Endometrium (tissue), 2 donors: ENCODE measurements around the gene PROSER2.
"Not testable (repeated sequence)": the region's sequence is repeated elsewhere in the genome, so short reads cannot be mapped to it uniquely, and the experiment has no call there.

Experiments used
- FAIRE-seq: peaks from 2 replicates; lab custom pipeline; 2012; peaks lifted over from hg19 to GRCh38; lab: Jason Lieb, UNC
- donor health status: control.
- donor health status: control.

PROSER2 gene

GRCh38 chr10:11837372-11838161 lies 14.4 kb downstream of the PROSER2 start:
- FAIRE-seq: no peak

GRCh38 chr10:11838298-11838852 lies 15.2 kb downstream of the PROSER2 start:
- FAIRE-seq: no peak

DNA sequence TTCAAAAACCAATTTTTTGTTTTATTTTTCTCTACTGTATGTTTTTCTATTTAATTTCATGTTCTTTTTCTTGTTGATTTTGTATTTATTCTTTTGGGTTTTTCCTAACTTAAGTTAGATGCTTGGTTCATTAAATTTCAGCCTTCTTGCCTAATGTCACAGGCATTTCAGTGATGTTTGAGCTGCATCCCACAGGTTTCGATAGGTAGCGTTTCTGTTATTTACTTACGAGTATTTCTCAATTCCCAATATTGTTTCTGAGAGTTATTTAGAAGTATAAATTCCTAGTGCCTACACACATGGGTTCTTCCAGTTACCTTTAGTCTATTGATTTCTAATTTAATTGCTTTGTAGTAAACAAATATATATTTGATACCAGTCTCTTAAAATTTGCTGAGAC lies 18.2 kb downstream of the PROSER2 start:
- FAIRE-seq: no peak

DNA sequence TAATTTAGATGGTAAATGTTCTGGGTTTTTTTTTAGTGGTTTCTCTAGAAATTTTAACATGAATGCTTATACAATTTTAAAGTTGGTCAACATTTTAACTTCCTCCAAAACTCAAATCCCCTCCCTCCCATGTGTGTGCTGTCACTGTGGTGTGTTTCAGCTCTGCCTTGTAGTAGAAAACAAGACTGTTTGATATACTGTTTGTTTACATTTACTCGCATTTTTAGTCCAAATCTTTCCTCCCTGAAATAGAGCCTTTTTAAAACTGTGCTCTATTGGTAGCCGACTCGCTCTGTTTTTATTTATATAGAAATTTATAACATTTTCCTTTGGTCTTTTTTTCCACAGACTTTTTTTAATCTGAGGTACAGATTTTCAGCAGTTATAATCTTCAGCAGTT lies 19.3 kb downstream of the PROSER2 start:
- FAIRE-seq: peak; percentile 95

GRCh38 chr10:11845113-11845512 lies 22.0 kb downstream of the PROSER2 start:
- FAIRE-seq: no peak

- no peak for FAIRE-seq
Measured at GRCh38 chr10:11846542-11846941, 23.4 kb downstream of the PROSER2 start.

- no peak for FAIRE-seq
Measured at GRCh38 chr10:11849277-11849676, 26.1 kb downstream of the PROSER2 start.

DNA sequence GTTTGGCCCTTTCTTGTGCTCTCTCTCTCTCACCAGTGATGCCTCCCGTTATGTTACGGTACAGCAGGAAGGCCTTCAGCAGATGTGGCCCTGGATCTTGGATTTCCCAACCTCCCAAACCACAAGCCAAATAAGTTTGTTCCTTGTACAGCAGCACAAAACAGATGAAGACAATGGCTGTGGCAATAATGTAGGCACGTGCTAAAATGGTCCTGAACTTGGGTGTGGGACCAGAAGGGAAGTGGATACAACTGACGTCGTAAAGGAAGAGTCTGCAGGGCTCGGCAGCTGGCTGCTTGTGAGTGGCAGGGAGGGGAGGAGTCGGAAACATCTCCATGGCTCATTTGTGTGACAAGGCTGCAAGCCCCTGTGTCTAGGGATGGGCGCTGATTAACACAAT lies 26.8 kb downstream of the PROSER2 start:
- no peak for FAIRE-seq

DNA sequence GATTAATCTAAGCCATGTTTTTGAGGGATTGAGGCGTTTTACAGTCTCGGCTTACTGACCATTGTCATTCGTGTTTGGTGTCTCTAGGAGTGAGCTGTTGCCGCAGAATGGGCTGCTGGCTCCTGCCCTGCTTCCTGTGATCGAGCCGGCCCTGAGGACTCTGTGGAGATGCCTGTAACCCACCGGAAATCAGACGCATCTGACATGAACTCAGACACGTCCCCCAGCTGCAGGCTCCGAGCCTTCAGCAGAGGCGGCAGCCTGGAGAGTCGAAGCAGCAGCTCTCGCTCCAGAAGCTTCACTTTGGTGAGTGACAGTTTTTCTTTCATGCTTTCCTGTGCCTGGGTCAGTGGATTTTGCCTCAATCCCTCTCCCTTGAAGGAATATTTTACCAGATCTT lies 28.8 kb downstream of the PROSER2 start:
- FAIRE-seq: no peak

DNA sequence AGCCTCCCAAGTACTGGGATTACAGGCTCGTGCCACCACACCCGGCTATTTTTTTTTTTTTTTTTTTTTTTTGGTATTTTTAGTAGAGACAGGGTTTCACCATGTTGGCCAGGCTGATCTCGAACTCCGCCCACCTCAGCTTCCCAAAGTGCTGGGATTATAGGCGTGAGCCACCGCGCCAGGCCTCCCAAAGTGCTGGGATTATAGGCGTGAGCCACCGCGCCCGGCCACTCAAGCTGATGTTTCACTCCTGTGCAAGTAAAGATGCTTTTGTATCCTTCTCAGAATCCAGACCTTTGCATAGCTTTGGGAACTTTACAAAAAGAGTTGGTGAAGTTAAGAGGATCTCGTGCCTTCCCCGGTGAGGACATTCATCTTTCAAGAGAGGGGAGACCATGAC lies 29.5 kb downstream of the PROSER2 start:
- FAIRE-seq: not testable (repeated sequence)

DNA sequence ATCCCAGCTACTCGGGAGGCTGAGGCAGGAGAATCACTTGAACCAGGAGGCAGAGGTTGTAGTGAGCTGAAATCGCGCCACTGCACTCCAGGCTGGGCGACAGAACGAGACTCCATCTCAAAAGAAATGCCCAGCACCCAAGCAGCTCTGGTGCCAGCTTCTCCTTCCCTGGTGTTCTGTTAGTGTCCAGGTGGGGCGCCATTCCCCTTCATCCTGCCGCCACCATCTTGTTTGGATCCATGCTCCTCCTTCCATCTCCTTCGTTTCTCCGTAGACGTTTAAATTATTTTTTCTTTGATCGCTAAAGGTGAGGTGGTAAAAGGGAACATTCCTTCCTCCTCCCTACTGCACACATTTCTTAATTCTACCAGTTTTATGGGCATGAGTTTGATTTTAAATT lies 30.3 kb downstream of the PROSER2 start:
- FAIRE-seq: no peak

DNA sequence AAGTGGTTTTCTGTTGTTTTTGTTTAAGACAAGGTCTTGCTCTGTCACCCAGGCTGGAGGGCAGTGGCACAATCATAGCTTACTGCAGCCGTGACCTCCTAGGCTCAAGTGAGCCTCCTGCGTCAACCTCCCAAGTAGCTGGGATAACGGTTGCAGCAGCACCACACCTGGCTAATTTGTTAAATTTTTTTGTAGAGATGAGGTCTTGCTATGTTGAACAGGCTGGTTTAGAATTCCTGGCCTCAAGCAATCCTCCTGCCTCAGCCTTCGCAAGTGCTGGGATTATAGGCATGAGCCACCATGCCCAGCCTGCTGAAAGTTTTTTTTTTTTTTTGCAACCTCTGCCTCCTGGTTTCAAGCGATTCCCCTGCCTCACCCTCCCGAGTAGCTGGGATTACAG lies 31.1 kb downstream of the PROSER2 start:
- FAIRE-seq: no peak

GRCh38 chr10:11856089-11856488 lies 32.9 kb downstream of the PROSER2 start:
- no peak for FAIRE-seq

GRCh38 chr10:11856678-11857077 lies 33.5 kb downstream of the PROSER2 start:
- no peak for FAIRE-seq

DNA sequence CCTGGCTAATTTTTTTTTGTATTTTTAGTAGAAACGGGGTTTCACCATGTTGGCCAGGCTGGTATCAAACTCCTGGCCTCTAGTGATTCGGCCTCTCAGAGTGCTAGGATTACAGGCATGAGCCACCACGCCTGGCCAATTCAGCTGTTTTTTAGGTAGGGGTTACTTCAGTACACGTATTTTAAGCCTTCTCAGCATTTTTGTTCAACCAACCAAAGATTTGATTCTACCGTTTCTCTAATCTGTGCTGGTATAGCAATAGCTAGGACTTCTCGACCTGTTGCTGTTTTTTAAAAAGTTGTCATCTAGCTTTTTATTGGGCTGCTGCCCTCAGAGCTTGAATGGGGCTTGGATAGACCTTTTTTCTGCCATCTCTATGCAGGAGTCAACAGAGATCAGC lies 34.9 kb downstream of the PROSER2 start:
- no peak for FAIRE-seq

DNA sequence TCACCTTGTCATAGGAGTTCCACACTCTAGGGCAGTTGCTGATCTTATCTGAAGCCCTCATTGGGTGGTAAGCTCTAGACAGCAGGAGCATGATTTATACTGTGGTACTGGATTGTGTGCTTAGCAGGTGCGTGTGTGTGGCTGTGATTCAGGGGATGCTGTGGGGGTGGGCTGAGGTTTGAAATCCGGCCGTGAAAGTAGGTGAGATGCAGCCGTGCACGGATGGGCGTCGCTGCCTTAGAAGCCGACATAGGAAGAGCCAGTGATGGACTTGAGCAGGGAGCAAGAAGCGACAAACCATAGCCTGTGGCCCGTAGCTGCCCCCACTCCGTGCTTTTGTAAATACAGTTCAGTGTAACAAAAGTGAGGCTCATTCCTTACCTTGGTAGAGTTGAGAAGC lies 38.2 kb downstream of the PROSER2 start:
- FAIRE-seq: no peak

- FAIRE-seq: no peak
Measured at GRCh38 chr10:11861811-11862428, 38.8 kb downstream of the PROSER2 start.

DNA sequence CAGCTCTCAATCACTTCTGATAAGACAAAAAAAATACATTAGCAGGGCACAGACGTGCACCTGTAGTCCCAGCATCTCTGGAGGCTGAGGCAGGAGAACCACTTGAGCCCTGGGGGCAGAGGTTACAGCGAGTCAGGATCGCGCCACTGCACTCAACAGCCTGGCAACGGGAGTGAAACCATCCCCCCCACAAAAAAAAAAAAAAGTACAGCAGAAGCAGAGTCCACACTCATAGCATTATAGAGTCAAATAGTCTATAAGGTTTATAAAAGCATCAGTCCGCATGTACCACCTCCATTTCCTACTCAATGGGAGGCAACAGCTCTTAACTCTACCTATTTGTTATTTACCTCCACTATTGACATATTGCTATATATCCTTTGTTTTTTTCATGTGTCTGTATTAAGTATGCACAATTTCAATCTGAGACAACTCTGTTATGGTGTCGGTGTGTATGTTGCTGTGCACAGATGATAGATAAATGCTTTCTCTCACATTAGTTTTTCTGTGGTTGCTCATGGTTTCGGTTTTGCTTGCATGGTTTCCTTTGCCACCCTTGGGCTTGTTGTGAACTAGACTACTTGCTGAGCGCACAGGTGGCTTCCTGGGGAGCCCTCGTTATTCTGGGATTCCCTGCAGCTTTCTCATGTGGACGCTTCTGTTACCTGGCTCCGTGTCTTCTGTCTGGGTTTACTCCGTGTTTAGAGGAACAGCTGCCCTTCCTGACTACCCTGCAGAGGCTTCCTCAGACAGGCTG lies 40.4 kb downstream of the PROSER2 start:
- FAIRE-seq: no peak

GRCh38 chr10:11864727-11865126 lies 41.6 kb downstream of the PROSER2 start:
- FAIRE-seq: no peak

GRCh38 chr10:11865561-11865960 lies 42.4 kb downstream of the PROSER2 start:
- no peak for FAIRE-seq

GRCh38 chr10:11866199-11866925 lies 43.2 kb downstream of the PROSER2 start:
- FAIRE-seq: no peak

DNA sequence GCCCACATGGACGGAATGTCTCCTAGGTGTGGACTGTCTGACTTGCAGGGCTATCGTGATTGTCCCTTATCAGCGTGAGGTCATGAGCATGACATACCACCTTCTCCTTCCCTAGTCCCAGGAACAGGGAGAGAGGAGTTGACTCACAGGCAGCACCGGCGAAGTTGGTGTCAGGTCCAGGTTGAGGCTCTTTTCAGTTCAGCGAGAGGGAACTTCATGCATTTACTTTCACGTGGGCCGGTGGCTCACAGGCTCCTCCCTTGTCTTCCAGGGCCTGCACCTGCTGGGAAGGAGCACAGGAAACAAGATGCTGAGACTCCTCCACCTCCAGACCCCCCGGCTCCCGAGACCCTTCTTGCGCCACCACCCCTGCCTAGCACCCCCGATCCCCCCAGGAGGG lies 46.1 kb downstream of the PROSER2 start:
- FAIRE-seq: no peak
